CD8-positive, alpha-beta memory T cell (primary cell): Measurements from ENCODE around the gene IFITM10. TPM values are rescaled to one million over a fixed set of nuclear protein-coding genes. Genes with fewer than 3 reads are reported as not detected.

ENCODE experiments used
- CTCF ChIA-PET: fragments of 350-600 bp; sonication (Branson Sonifier 250); formaldehyde crosslinking; loops from one replicate; lab custom pipeline; 2021; ENCODE audit warnings: antibody characterized with exemption; lab: Charles Lee
- POLR2A ChIA-PET: fragments of 350-600 bp; sonication (Branson Sonifier 250); formaldehyde crosslinking; loops from one replicate; lab custom pipeline; 2021; ENCODE audit warnings: antibody characterized with exemption; lab: Charles Lee
- DNase-seq, 5 donors: peaks; one replicate each; pipeline versions ENCODE4 v3.0.0 to v3.0.0-alpha.2; 2020 to 2022; ENCODE audit warnings: mixed read lengths in 1 of 5
- H3K27ac ChIP-seq: one replicate; pipeline ENCODE4 v1.7.0; 2013; ENCODE audit warnings: low read depth, mild to moderate bottlenecking, low read length, moderate library complexity
- H3K27me3 ChIP-seq: 2 replicates; pipeline ENCODE4 v1.7.0; 2013; ENCODE audit warnings: low read length, mild to moderate bottlenecking; ENCODE audit not compliant: insufficient read depth, poor library complexity, severe bottlenecking
- H3K36me3 ChIP-seq: 2 replicates; pipeline ENCODE4 v1.7.0; 2013; ENCODE audit warnings: mild to moderate bottlenecking, low read length, moderate library complexity; ENCODE audit not compliant: insufficient read depth
- H3K4me1 ChIP-seq: 2 replicates; pipeline ENCODE4 v1.7.0; 2013; ENCODE audit warnings: mild to moderate bottlenecking, low read length, moderate library complexity; ENCODE audit not compliant: insufficient read depth
- H3K4me3 ChIP-seq: 2 replicates; pipeline ENCODE4 v1.7.0; 2013; ENCODE audit warnings: mild to moderate bottlenecking, low read length
- H3K9me3 ChIP-seq: 2 replicates; pipeline ENCODE4 v1.7.0; 2013; ENCODE audit warnings: mild to moderate bottlenecking, low read length
- H3K27ac Mint-ChIP-seq, 8 donors: one replicate each; pipeline ENCODE4 v1.8.0; 2020 to 2021; ENCODE audit warnings: mixed read lengths in 8 of 8, mild to moderate bottlenecking in 6 of 8, inconsistent platforms in 3 of 8, moderate library complexity in 3 of 8
- H3K27me3 Mint-ChIP-seq, 2 donors: one replicate each; pipeline ENCODE4 v1.8.0; 2020 to 2021; ENCODE audit warnings: mixed read lengths in 2 of 2, mild to moderate bottlenecking in 1 of 2, moderate library complexity in 1 of 2
- H3K36me3 Mint-ChIP-seq, 3 donors: one replicate each; pipeline ENCODE4 v1.8.0; 2020 to 2021; ENCODE audit warnings: mixed read lengths in 3 of 3, inconsistent platforms in 1 of 3, mild to moderate bottlenecking in 1 of 3
- H3K4me1 Mint-ChIP-seq, 3 donors: one replicate each; pipeline ENCODE4 v1.8.0; 2020 to 2021; ENCODE audit warnings: mixed read lengths in 3 of 3, inconsistent platforms in 1 of 3, mild to moderate bottlenecking in 1 of 3
- H3K4me3 Mint-ChIP-seq, 7 donors: one replicate each; pipeline ENCODE4 v1.8.0; 2020 to 2021; ENCODE audit warnings: mixed read lengths in 7 of 7, mild to moderate bottlenecking in 6 of 7, moderate library complexity in 4 of 7, inconsistent platforms in 2 of 7
- H3K9me3 Mint-ChIP-seq, 5 donors: one replicate each; pipeline ENCODE4 v1.8.0; 2020 to 2022; ENCODE audit warnings: mixed read lengths in 5 of 5, mild to moderate bottlenecking in 3 of 5, moderate library complexity in 2 of 5, inconsistent platforms in 1 of 5
- polyA plus RNA-seq: library from polyadenylated mRNA; unstranded; fragments of 300-500 nt; fragmentation: Illumina TruSeq; gene quantifications from one replicate; pipeline ENCODE4 v1.2.3, GENCODE V29; 2021
- total RNA-seq, 2 experiments: library from RNA; stranded (reverse); gene quantifications; one replicate each; pipeline ENCODE4 v1.2.3, GENCODE V29; 2021

IFITM10 gene
- total and polyA plus RNA-seq, 3 experiments from 2014 or later = 0.10 to 0.95 (median 0.39) TPM

DNA sequence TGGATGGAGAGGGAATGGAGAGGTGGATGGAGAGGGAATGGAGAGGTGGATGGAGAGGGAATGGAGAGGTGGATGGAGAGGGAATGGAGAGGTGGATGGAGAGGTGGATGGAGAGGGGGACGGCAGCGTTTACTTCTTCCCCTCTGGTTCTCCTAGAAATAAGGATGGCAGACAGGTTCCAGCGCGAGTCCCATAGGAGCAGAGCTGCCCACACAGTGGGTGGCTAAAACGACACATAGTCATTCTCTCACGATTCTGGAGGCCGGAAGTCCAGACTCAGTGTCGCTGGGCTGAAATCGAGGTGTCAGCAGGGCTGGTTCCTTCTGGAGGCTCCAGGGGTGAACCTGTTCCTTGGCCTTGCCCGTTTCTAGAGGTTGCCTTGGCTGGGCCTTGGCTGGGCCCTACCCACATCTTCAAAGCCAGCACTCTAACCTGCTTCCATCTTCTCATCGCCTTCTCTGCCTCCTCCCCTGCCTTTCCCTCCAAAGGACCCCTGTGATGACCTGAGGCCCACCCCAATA, 26.0 kb upstream of the IFITM10 start:
- CTCF ChIA-PET = no interaction called here
- Mint-ChIP-seq H3K27ac (peak overlapping the region in 1 of 8 donors; percentile 78), H3K27me3 (peaks cover 0 to 4% of the 10 kb centered on the region in 2 donors), H3K36me3 (no peaks in the 10 kb centered on the region), H3K9me3 (no peaks in the 10 kb centered on the region), H3K4me1 (peaks cover 10 to 15% (median 13%) of the 10 kb centered on the region in 3 donors), H3K4me3 (no peak overlapping the region)
- Histone ChIP-seq H3K36me3 (no peaks in the 10 kb centered on the region), H3K9me3 (no peaks in the 10 kb centered on the region), H3K4me3 (no peak overlapping the region), H3K4me1 (peaks cover 11% of the 10 kb centered on the region), H3K27ac (no peak overlapping the region), H3K27me3 (no peaks in the 10 kb centered on the region)
- no peak for DNase-seq
- POLR2A ChIA-PET = no interaction called here

DNA sequence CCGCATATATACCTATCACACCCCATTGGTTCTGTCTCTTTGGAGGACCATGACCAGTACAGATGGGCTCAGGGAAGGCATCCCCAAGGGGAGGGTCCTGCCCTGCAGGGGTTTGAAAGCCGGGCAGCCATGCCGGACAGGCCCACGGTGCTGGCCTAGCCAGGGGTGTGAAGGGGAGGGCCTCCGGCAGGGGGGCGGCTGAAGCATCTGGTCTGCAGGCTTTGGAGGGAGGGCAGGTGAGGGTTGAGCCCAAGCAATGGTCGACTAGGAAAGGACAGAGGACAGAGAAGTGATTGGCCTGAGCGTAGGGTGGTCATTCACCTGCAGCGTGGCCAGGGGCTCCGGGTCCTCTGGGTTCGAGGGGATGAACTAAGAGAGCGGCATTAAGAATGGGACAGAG, 24.5 kb upstream of the IFITM10 start:
- Mint-ChIP-seq H3K27ac (no peak overlapping the region), H3K4me3 (no peak overlapping the region), H3K36me3 (no peaks in the 10 kb centered on the region), H3K9me3 (no peaks in the 10 kb centered on the region), H3K27me3 (peaks cover 0 to 4% of the 10 kb centered on the region in 2 donors), H3K4me1 (peaks cover 10 to 18% (median 16%) of the 10 kb centered on the region in 3 donors)
- Histone ChIP-seq H3K9me3 (no peaks in the 10 kb centered on the region), H3K4me1 (peaks cover 11% of the 10 kb centered on the region), H3K4me3 (no peak overlapping the region), H3K27me3 (no peaks in the 10 kb centered on the region), H3K36me3 (no peaks in the 10 kb centered on the region), H3K27ac (no peak overlapping the region)
- POLR2A ChIA-PET = no interaction called here
- CTCF ChIA-PET = no interaction called here
- peak in 1 of 5 donors; percentile 38 for DNase-seq

DNA sequence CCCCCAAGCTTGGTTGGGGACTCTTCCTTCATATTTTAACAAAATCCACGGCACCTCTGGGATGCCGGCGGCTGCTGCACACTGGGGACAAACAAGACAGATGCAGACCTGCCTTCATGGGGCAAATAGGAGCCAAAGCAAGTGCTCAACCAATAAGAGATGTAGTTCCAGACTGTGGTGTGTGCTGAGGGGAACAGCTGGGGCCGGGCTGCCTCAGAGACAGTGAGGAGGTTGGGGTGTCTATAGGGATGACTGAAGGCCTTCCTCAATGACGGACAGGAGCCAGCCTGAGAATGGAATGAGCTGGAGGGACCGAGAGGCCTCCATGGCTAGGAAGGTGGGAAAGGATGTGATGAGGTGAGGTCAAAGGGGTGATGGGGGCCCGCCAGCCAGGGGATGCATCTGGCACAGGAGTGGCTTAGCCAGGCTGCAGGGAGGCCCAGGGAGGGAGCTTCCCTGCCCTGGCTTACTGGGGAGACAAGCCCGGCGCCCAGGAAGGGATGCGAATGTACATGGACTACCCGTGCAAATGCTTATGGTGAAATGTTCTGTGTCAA, 23.7 kb upstream of the IFITM10 start:
- Histone ChIP-seq H3K27me3 (no peaks in the 10 kb centered on the region), H3K27ac (no peak overlapping the region), H3K4me3 (no peak overlapping the region), H3K4me1 (peaks cover 11% of the 10 kb centered on the region), H3K9me3 (no peaks in the 10 kb centered on the region), H3K36me3 (no peaks in the 10 kb centered on the region)
- H3K27me3 Mint-ChIP-seq = peaks cover 0 to 4% of the 10 kb centered on the region in 2 donors
- H3K9me3 Mint-ChIP-seq = no peaks in the 10 kb centered on the region
- peaks cover 10 to 18% (median 16%) of the 10 kb centered on the region in 3 donors for H3K4me1 Mint-ChIP-seq
- H3K4me3 Mint-ChIP-seq = no peak overlapping the region
- ChIA-PET CTCF (interaction anchor here (1.0 to 1.9 kb wide), 3 partner anchors 10 to 121 kb away, joined by 3 to 10 read pairs (median 4); no protein-coding TSS in a partner anchor), POLR2A (no interaction called here)
- no peaks in the 10 kb centered on the region for H3K36me3 Mint-ChIP-seq
- DNase-seq = peak in 1 of 5 donors; percentile 33
- H3K27ac Mint-ChIP-seq = no peak overlapping the region

GRCh38 chr11:1773131-1773993, 23.0 kb upstream of the IFITM10 start:
- Histone ChIP-seq H3K4me3 (no peak overlapping the region), H3K36me3 (no peaks in the 10 kb centered on the region), H3K9me3 (no peaks in the 10 kb centered on the region), H3K27ac (no peak overlapping the region), H3K27me3 (no peaks in the 10 kb centered on the region), H3K4me1 (peaks cover 11% of the 10 kb centered on the region)
- no peaks in the 10 kb centered on the region for H3K36me3 Mint-ChIP-seq
- H3K4me1 Mint-ChIP-seq = peaks cover 10 to 18% (median 16%) of the 10 kb centered on the region in 3 donors
- H3K9me3 Mint-ChIP-seq = no peaks in the 10 kb centered on the region
- peaks cover 0 to 4% of the 10 kb centered on the region in 2 donors for H3K27me3 Mint-ChIP-seq
- H3K27ac Mint-ChIP-seq = no peak overlapping the region
- CTCF ChIA-PET = interaction anchor here (1.0 to 1.9 kb wide), 3 partner anchors 9 to 121 kb away, joined by 3 to 10 read pairs (median 4); no protein-coding TSS in a partner anchor
- peak in 1 of 5 donors; percentile 43 for DNase-seq
- POLR2A ChIA-PET = no interaction called here
- peak overlapping the region in 1 of 7 donors; percentile 74 for H3K4me3 Mint-ChIP-seq

GRCh38 chr11:1772270-1773130, 22.1 kb upstream of the IFITM10 start:
- peak in 4 of 5 donors; percentile 20 to 73 (median 34) for DNase-seq
- peak overlapping the region; percentile 29 to 89 (median 55) for H3K4me3 Mint-ChIP-seq
- peaks cover 10 to 18% (median 16%) of the 10 kb centered on the region in 3 donors for H3K4me1 Mint-ChIP-seq
- peaks cover 0 to 4% of the 10 kb centered on the region in 2 donors for H3K27me3 Mint-ChIP-seq
- Histone ChIP-seq H3K9me3 (no peaks in the 10 kb centered on the region), H3K4me1 (peaks cover 11% of the 10 kb centered on the region), H3K36me3 (no peaks in the 10 kb centered on the region), H3K27ac (no peak overlapping the region), H3K4me3 (no peak overlapping the region), H3K27me3 (no peaks in the 10 kb centered on the region)
- H3K9me3 Mint-ChIP-seq = no peaks in the 10 kb centered on the region
- no peaks in the 10 kb centered on the region for H3K36me3 Mint-ChIP-seq
- CTCF ChIA-PET = interaction anchor here (0.9 to 1.9 kb wide), 4 partner anchors 8 to 79 kb away, joined by 4 to 10 read pairs (median 6); no protein-coding TSS in a partner anchor
- POLR2A ChIA-PET = interaction anchor here (0.5 to 0.6 kb wide), 3 partner anchors 10 to 433 kb away, joined by 3 to 4 read pairs (median 3); no protein-coding TSS in a partner anchor
- H3K27ac Mint-ChIP-seq = peak overlapping the region in 7 of 8 donors; percentile 1 to 93 (median 24)

GRCh38 chr11:1771700-1772099, 21.3 kb upstream of the IFITM10 start:
- CTCF ChIA-PET = interaction anchor here (0.9 to 1.8 kb wide), 3 partner anchors 10 to 78 kb away, joined by 5 to 8 read pairs (median 6); no protein-coding TSS in a partner anchor
- H3K36me3 ChIP-seq = no peaks in the 10 kb centered on the region
- no peak overlapping the region for H3K4me3 ChIP-seq
- Mint-ChIP-seq H3K27ac (peak overlapping the region in 4 of 8 donors; percentile 1 to 84 (median 21)), H3K36me3 (no peaks in the 10 kb centered on the region), H3K9me3 (no peaks in the 10 kb centered on the region), H3K27me3 (peaks cover 0 to 2% of the 10 kb centered on the region in 2 donors), H3K4me3 (peak overlapping the region in 4 of 7 donors; percentile 27 to 72 (median 35)), H3K4me1 (peaks cover 10 to 18% (median 16%) of the 10 kb centered on the region in 3 donors)
- POLR2A ChIA-PET = interaction anchor here (0.5 to 0.6 kb wide), 2 partner anchors 9 to 432 kb away, joined by 3 read pairs; no protein-coding TSS in a partner anchor
- peaks cover 11% of the 10 kb centered on the region for H3K4me1 ChIP-seq
- no peaks in the 10 kb centered on the region for H3K27me3 ChIP-seq
- no peak overlapping the region for H3K27ac ChIP-seq
- DNase-seq = no peak
- H3K9me3 ChIP-seq = no peaks in the 10 kb centered on the region

GRCh38 chr11:1771273-1771672, 20.9 kb upstream of the IFITM10 start:
- no peaks in the 10 kb centered on the region for H3K9me3 Mint-ChIP-seq
- no peak overlapping the region for H3K4me3 ChIP-seq
- H3K36me3 Mint-ChIP-seq = no peaks in the 10 kb centered on the region
- no peaks in the 10 kb centered on the region for H3K36me3 ChIP-seq
- no peaks in the 10 kb centered on the region for H3K9me3 ChIP-seq
- no peak overlapping the region for H3K4me3 Mint-ChIP-seq
- H3K27me3 Mint-ChIP-seq = no peaks in the 10 kb centered on the region
- DNase-seq = peak in 1 of 5 donors; percentile 19
- CTCF ChIA-PET = interaction anchor here (0.9 to 1.8 kb wide), 3 partner anchors 9 to 77 kb away, joined by 5 to 8 read pairs (median 6); no protein-coding TSS in a partner anchor
- POLR2A ChIA-PET = no interaction called here
- H3K27ac ChIP-seq = no peak overlapping the region
- no peaks in the 10 kb centered on the region for H3K27me3 ChIP-seq
- peaks cover 11% of the 10 kb centered on the region for H3K4me1 ChIP-seq
- peaks cover 10 to 18% (median 16%) of the 10 kb centered on the region in 3 donors for H3K4me1 Mint-ChIP-seq
- no peak overlapping the region for H3K27ac Mint-ChIP-seq
